Hepatocyte (in vitro differentiated cells): ENCODE measurements around the gene AICDA. TPM values are rescaled to one million over a fixed set of nuclear protein-coding genes. Genes with fewer than 3 reads are reported as not detected.
"Not testable (repeated sequence)": the region's sequence is repeated elsewhere in the genome, so short reads cannot be mapped to it uniquely, and the experiment has no call there.

Experiments used
- DNase-seq: peaks from one replicate; pipeline ENCODE4 v3.0.0-alpha.2; 2016; ENCODE audit warnings: low spot score
- H2AFZ ChIP-seq: fragments of 200-600 bp; sonication (generic); 2 replicates; pipeline ENCODE4 v1.6.0; 2016; ENCODE audit warnings: antibody characterized with exemption, mild to moderate bottlenecking
- H3K27ac ChIP-seq: fragments of 200-600 bp; sonication (generic); 2 replicates; pipeline ENCODE4 v1.5.1; 2016; ENCODE audit warnings: mild to moderate bottlenecking
- H3K27me3 ChIP-seq: fragments of 200-600 bp; sonication (generic); 2 replicates; pipeline ENCODE4 v1.6.1; 2016
- H3K36me3 ChIP-seq: fragments of 200-600 bp; sonication (generic); replicated peaks from 2 replicates; pipeline ENCODE4 v1.5.1; 2016; ENCODE audit warnings: low read depth; ENCODE audit not compliant: insufficient read depth
- H3K4me1 ChIP-seq: fragments of 200-600 bp; sonication (generic); 2 replicates; pipeline ENCODE4 v1.5.1; 2016; ENCODE audit warnings: mild to moderate bottlenecking, moderate library complexity; ENCODE audit not compliant: insufficient read depth
- H3K4me2 ChIP-seq: fragments of 200-600 bp; sonication (generic); 2 replicates; pipeline ENCODE4 v1.6.0; 2016
- H3K4me3 ChIP-seq: fragments of 200-600 bp; sonication (generic); 2 replicates; pipeline ENCODE4 v1.5.1; 2016; ENCODE audit warnings: mild to moderate bottlenecking
- H3K79me2 ChIP-seq: fragments of 200-600 bp; sonication (generic); 2 replicates; pipeline ENCODE4 v1.6.0; 2017; ENCODE audit warnings: mild to moderate bottlenecking
- H3K9me2 ChIP-seq: fragments of 200-600 bp; sonication (generic); replicated peaks from 2 replicates; pipeline ENCODE4 v1.6.0; 2017; ENCODE audit warnings: mild to moderate bottlenecking; ENCODE audit not compliant: insufficient read depth
- H3K9me3 ChIP-seq: fragments of 200-600 bp; sonication (generic); 2 replicates; pipeline ENCODE4 v1.5.1; 2016; ENCODE audit warnings: low read depth, mild to moderate bottlenecking
- H4K20me1 ChIP-seq: fragments of 200-600 bp; sonication (generic); 2 replicates; pipeline ENCODE4 v1.6.0; 2016; ENCODE audit warnings: mild to moderate bottlenecking; ENCODE audit not compliant: insufficient read depth, poor library complexity, severe bottlenecking
- EZH2 ChIP-seq: fragments of 200-600 bp; sonication (generic); IDR thresholded peaks from 2 replicates; pipeline ENCODE4 v1.6.1; 2016; ENCODE audit warnings: antibody characterized with exemption, mild to moderate bottlenecking, borderline replicate concordance
- EZH2phosphoT487 ChIP-seq: fragments of 200-600 bp; sonication (generic); IDR thresholded peaks from one replicate; pipeline ENCODE4 v1.6.1; 2018; ENCODE audit warnings: antibody characterized with exemption, mild to moderate bottlenecking, low read depth, moderate library complexity; ENCODE audit not compliant: unreplicated experiment, severe bottlenecking
- WGBS: methylation state at CpG from one replicate; pipeline ENCODE4 v1.1.6; 2016; ENCODE audit warnings: low lambda C conversion rate; ENCODE audit errors: missing lambda C conversion rate; 5-methylcytosine and 5-hydroxymethylcytosine counted together
- polyA plus RNA-seq: library from polyadenylated mRNA; unstranded; fragments of >200 nt; fragmentation: Nextera tagmentation; extraction: Ambion mirVana; gene quantifications from 2 replicates; pipeline ENCODE4 v1.2.1, GENCODE V29; 2016
- total RNA-seq: library from RNA; depleted of rRNA; stranded (reverse); fragments of >200 nt; gene quantifications from 2 replicates; pipeline ENCODE4 v1.2.3, GENCODE V29; 2014
- TF ChIP-seq, protein P1 (sequence below): fragments of 200-600 bp; sonication (generic); IDR thresholded peaks from 2 replicates; pipeline ENCODE4 v1.5.1; 2016; ENCODE audit warnings: antibody characterized with exemption, mild to moderate bottlenecking; ENCODE audit not compliant: poor library complexity

Gene AICDA
- total and polyA plus RNA-seq, 2 experiments from 2014 or later = 0.23 TPM; not detected in 1

GRCh38 chr12:8637666-8638065 lies 25.0 kb upstream of the AICDA start:
- no peak overlapping the region for H3K4me3 ChIP-seq
- DNase-seq = no peak

DNA sequence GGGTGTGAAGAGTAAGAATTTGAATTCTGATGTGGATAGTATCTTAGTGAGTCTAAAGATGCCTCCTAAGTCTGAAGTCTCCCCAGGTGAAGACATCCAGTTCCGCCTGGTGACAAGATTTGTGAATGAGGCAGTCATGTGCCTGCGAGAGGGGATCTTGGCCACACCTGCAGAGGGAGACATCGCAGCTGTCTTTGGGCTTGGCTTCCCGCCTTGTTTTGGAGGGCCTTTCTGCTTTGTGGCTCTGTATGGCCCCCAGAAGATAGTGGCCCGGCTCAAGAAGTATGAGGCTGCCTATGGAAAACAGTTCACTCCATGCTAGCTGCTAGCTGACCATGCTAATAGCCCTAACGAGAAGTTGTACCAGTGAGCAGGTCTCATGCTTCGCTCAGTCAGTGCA lies 24.6 kb upstream of the AICDA start:
- H3K36me3 ChIP-seq = no peaks in the 10 kb centered on the region
- no peak overlapping the region for H2AFZ ChIP-seq
- no peaks in the 10 kb centered on the region for H3K9me2 ChIP-seq
- H3K79me2 ChIP-seq = no peaks in the 10 kb centered on the region
- 97% methylated on average over 7 of the region's 7 CpGs for WGBS
- no peaks in the 10 kb centered on the region for H3K9me3 ChIP-seq
- H3K4me3 ChIP-seq = no peak overlapping the region
- H3K27ac ChIP-seq = no peak overlapping the region
- TF ChIP-seq EZH2 = no peak
- TF ChIP-seq, protein P1, sequence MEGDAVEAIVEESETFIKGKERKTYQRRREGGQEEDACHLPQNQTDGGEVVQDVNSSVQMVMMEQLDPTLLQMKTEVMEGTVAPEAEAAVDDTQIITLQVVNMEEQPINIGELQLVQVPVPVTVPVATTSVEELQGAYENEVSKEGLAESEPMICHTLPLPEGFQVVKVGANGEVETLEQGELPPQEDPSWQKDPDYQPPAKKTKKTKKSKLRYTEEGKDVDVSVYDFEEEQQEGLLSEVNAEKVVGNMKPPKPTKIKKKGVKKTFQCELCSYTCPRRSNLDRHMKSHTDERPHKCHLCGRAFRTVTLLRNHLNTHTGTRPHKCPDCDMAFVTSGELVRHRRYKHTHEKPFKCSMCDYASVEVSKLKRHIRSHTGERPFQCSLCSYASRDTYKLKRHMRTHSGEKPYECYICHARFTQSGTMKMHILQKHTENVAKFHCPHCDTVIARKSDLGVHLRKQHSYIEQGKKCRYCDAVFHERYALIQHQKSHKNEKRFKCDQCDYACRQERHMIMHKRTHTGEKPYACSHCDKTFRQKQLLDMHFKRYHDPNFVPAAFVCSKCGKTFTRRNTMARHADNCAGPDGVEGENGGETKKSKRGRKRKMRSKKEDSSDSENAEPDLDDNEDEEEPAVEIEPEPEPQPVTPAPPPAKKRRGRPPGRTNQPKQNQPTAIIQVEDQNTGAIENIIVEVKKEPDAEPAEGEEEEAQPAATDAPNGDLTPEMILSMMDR = no peak
- TF ChIP-seq EZH2phosphoT487 = no peak
- DNase-seq = no peak
- no peaks in the 10 kb centered on the region for H4K20me1 ChIP-seq
- no peaks in the 10 kb centered on the region for H3K27me3 ChIP-seq
- no peak overlapping the region for H3K4me2 ChIP-seq
- peaks cover 4% of the 10 kb centered on the region for H3K4me1 ChIP-seq

More at GRCh38 chr12:8637666-8638065, 25.0 kb upstream of the AICDA start:
- no peaks in the 10 kb centered on the region for H3K36me3 ChIP-seq
- H3K79me2 ChIP-seq = no peaks in the 10 kb centered on the region
- H3K9me3 ChIP-seq = no peaks in the 10 kb centered on the region
- TF ChIP-seq EZH2 = no peak
- no peak for TF ChIP-seq EZH2phosphoT487
- TF ChIP-seq, protein P1 = no peak
- no peaks in the 10 kb centered on the region for H3K27me3 ChIP-seq
- no peaks in the 10 kb centered on the region for H4K20me1 ChIP-seq
- H3K9me2 ChIP-seq = no peaks in the 10 kb centered on the region
- no peak overlapping the region for H3K27ac ChIP-seq
- no peak overlapping the region for H3K4me2 ChIP-seq
- H2AFZ ChIP-seq = no peak overlapping the region
- H3K4me1 ChIP-seq = peaks cover 4% of the 10 kb centered on the region
- WGBS = 86% methylated on average over 4 of the region's 4 CpGs

DNA sequence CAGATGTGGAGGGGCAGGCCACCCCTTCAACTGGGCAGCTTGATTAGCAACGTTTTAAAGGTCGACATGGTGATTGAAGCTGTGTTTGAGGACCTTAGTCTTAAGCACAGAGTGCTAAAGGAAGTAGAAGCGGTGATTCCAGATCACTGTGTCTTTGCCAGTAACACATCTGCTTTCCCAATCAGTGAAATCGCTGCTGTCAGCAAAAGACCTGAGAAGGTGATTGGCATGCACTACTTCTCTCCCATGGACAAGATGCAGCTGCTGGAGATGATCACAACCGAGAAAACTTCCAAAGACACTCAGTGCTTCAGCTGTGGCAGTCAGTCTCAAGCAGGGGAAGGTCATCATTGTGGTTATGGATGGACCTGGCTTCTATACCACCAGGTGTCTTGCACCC lies 23.9 kb upstream of the AICDA start:
- 51% methylated on average over 5 of the region's 5 CpGs for WGBS
- Histone ChIP-seq H3K36me3 (no peaks in the 10 kb centered on the region), H3K4me2 (no peak overlapping the region), H3K4me3 (no peak overlapping the region), H3K27me3 (no peaks in the 10 kb centered on the region), H2AFZ (peak overlapping the region; percentile 35), H3K79me2 (no peaks in the 10 kb centered on the region), H3K4me1 (peaks cover 4% of the 10 kb centered on the region), H4K20me1 (no peaks in the 10 kb centered on the region), H3K27ac (no peak overlapping the region), H3K9me3 (no peaks in the 10 kb centered on the region), H3K9me2 (no peaks in the 10 kb centered on the region)
- TF ChIP-seq EZH2phosphoT487 (no peak), EZH2 (no peak)
- TF ChIP-seq, protein P1 = no peak
- DNase-seq = no peak

GRCh38 chr12:8636007-8636346 lies 23.3 kb upstream of the AICDA start:
- DNase-seq, H3K9me3 ChIP-seq, H4K20me1 ChIP-seq, H3K4me2 ChIP-seq, H3K4me1 ChIP-seq, H3K4me3 ChIP-seq, H3K27me3 ChIP-seq, H3K79me2 ChIP-seq, H3K9me2 ChIP-seq, H3K27ac ChIP-seq, H3K36me3 ChIP-seq: not testable (repeated sequence)
- WGBS = 12% methylated on average over 8 of the region's 8 CpGs
- H2AFZ ChIP-seq = peak overlapping the region; percentile 35

GRCh38 chr12:8635342-8636006 lies 22.8 kb upstream of the AICDA start:
- H3K79me2 ChIP-seq, H3K4me1 ChIP-seq, H3K36me3 ChIP-seq, H4K20me1 ChIP-seq, H3K9me3 ChIP-seq, H3K4me2 ChIP-seq, H3K27me3 ChIP-seq, DNase-seq, H3K4me3 ChIP-seq, H3K9me2 ChIP-seq: not testable (repeated sequence)
- Histone ChIP-seq H2AFZ (peak overlapping the region; percentile 35), H3K27ac (peak overlapping the region; percentile 39)
- 38% methylated on average over 9 of the region's 9 CpGs for WGBS
